Measurements from ENCODE around the gene GLDC.

GLDC gene

GRCh38 chr9:6567140-6567591, 78.4 kb downstream of the GLDC start:
- no peak for TF ChIP-seq EZH2 (optimal IDR thresholded peaks at IDR 0.05; ENCODE audit: low read depth, low read length)
- no peak overlapping the region for H3K4me2 ChIP-seq (ENCODE audit: low read depth, low read length)

DNA sequence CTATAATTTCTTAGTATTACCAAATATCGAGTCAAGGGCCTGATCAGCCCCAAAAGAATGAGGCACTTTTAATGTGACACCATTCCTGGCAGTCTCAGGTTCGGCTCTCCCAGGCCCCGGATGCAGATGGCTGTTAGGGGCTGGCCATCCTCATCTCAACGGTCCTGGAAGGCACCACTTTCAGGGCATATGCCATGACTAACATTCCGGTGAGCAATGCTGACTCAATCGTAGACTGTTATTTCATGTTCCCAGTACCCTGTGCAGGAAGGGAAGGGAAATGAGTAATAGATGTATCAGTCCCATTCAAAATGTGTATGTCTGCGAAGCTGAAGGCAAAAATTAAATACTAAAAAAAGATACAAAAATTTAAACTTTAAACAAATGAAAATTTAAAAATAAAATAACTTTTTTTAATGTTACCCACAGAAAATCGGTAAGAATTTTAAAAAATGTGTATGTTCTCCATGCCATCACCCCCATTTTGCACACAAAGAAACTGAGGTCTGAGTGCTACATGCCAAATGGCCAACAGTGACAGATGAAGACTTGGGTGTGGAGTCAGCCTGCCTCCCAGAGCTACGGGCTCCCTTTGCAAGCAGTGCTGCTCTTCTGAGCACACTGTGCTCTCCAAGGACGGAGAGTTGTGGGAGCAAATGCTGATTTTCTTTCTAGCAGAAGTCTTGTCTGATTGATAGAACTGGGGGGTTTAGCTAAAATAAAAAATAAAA, 79.0 kb downstream of the GLDC start:
- Histone ChIP-seq H3K9ac (ENCODE audit: low read length) (no peak overlapping the region), H3K9me2 (replicated peaks; ENCODE audit: insufficient read depth, low read length) (no peaks in the 10 kb centered on the region), H3K79me2 (ENCODE audit: low read length) (no peaks in the 10 kb centered on the region), H3K27ac (ENCODE audit: low read length) (no peak overlapping the region), H2AFZ (ENCODE audit: low read length) (no peak overlapping the region), H3K9me3 (replicated peaks; ENCODE audit: insufficient read depth, low read length) (no peaks in the 10 kb centered on the region), H3F3A (ENCODE audit: insufficient read depth, low read length) (no peaks in the 10 kb centered on the region), H3K4me3 (ENCODE audit: low read length) (no peak overlapping the region), H4K20me1 (ENCODE audit: insufficient read depth, low read length) (no peaks in the 10 kb centered on the region; the same call in 1 of the 2 replicates), H3K36me3 (replicated peaks; ENCODE audit: insufficient read depth, low read length) (no peaks in the 10 kb centered on the region; the same call in none of the 2 replicates), H3K4me1 (ENCODE audit: low read length) (no peaks in the 10 kb centered on the region), H3K4me2 (ENCODE audit: low read depth, low read length) (no peak overlapping the region), H3K27me3 (replicated peaks; ENCODE audit: insufficient read depth, low read length) (no peaks in the 10 kb centered on the region)
- DNase-seq = no peak
- no peak for TF ChIP-seq CTCF (IDR thresholded peaks at IDR 0.05; ENCODE audit: low read length)

More at GRCh38 chr9:6567140-6567591, 78.4 kb downstream of the GLDC start:
- Histone ChIP-seq H3K9me3 (replicated peaks; ENCODE audit: insufficient read depth, low read length) (no peaks in the 10 kb centered on the region), H3K9me2 (replicated peaks; ENCODE audit: insufficient read depth, low read length) (no peaks in the 10 kb centered on the region), H2AFZ (ENCODE audit: low read length) (no peak overlapping the region), H3K4me1 (ENCODE audit: low read length) (no peaks in the 10 kb centered on the region), H3K27me3 (replicated peaks; ENCODE audit: insufficient read depth, low read length) (no peaks in the 10 kb centered on the region), H4K20me1 (ENCODE audit: insufficient read depth, low read length) (no peaks in the 10 kb centered on the region; the same call in 1 of the 2 replicates), H3K9ac (ENCODE audit: low read length) (no peak overlapping the region), H3K4me3 (ENCODE audit: low read length) (no peak overlapping the region), H3K36me3 (replicated peaks; ENCODE audit: insufficient read depth, low read length) (no peaks in the 10 kb centered on the region; the same call in none of the 2 replicates), H3K79me2 (ENCODE audit: low read length) (no peaks in the 10 kb centered on the region), H3K27ac (ENCODE audit: low read length) (no peak overlapping the region), H3F3A (ENCODE audit: insufficient read depth, low read length) (no peaks in the 10 kb centered on the region)
- no peak for DNase-seq

DNA sequence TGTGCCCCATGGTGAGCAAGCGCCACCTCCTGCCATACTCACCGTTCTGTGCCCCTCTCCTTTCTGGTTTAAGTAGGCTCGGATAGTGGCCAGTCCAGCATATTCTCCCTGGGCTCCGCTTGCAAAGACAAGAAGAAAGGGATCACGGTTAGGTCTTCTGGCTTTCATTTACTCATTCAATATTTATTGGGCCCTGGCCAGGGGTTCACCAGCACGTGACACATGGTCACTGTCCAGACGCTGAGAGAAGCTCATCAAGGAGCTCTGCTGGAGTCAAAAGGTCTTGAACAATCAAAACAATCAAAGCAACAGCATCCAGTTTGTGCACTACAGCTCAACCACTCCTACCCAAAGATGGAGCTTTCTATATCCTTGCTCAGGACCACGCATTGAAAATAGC, 80.2 kb downstream of the GLDC start:
- no peaks in the 10 kb centered on the region; the same call in 1 of the 2 replicates for H4K20me1 ChIP-seq (ENCODE audit: insufficient read depth, low read length)
- H3K9ac ChIP-seq (ENCODE audit: low read length) = no peak overlapping the region
- H3K79me2 ChIP-seq (ENCODE audit: low read length) = no peaks in the 10 kb centered on the region
- H2AFZ ChIP-seq (ENCODE audit: low read length) = no peak overlapping the region
- H3K4me1 ChIP-seq (ENCODE audit: low read length) = no peaks in the 10 kb centered on the region
- no peak for TF ChIP-seq EZH2phosphoT487 (IDR thresholded peaks at IDR 0.05; ENCODE audit: low read length)
- no peak for TF ChIP-seq CTCF (IDR thresholded peaks at IDR 0.05; ENCODE audit: low read length)
- TF ChIP-seq EZH2 (optimal IDR thresholded peaks at IDR 0.05; ENCODE audit: low read depth, low read length) = no peak
- H3K27ac ChIP-seq (ENCODE audit: low read length) = no peak overlapping the region
- H3K9me2 ChIP-seq (replicated peaks; ENCODE audit: insufficient read depth, low read length) = no peaks in the 10 kb centered on the region
- no peaks in the 10 kb centered on the region for H3F3A ChIP-seq (ENCODE audit: insufficient read depth, low read length)
- no peak overlapping the region for H3K4me3 ChIP-seq (ENCODE audit: low read length)
- no peak for DNase-seq
- H3K27me3 ChIP-seq (replicated peaks; ENCODE audit: insufficient read depth, low read length) = no peaks in the 10 kb centered on the region
- H3K4me2 ChIP-seq (ENCODE audit: low read depth, low read length) = no peak overlapping the region
- no peaks in the 10 kb centered on the region for H3K9me3 ChIP-seq (replicated peaks; ENCODE audit: insufficient read depth, low read length)
- no peaks in the 10 kb centered on the region; the same call in none of the 2 replicates for H3K36me3 ChIP-seq (replicated peaks; ENCODE audit: insufficient read depth, low read length)

DNA sequence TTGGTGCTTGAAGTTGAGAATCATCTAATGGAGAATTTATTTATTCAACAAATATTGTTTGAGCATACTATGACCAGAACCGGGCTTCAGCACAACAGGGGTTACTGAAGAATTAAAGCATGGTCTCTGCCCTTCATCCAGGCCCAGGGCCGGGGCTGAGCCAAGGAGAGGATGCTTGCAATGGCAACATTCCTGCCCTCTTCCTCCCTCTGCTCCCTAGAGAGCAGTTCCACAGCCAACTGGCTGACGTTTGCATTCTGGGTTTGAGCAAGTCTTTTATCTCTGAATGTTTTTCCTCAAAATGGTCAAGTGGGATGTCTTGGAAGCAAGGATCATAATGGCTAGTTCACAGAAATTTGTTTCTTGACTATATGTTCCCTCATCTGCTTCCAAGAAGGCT, 80.7 kb downstream of the GLDC start:
- Histone ChIP-seq H3K4me3 (ENCODE audit: low read length) (no peak overlapping the region), H4K20me1 (ENCODE audit: insufficient read depth, low read length) (no peaks in the 10 kb centered on the region; the same call in 1 of the 2 replicates), H3K9me3 (replicated peaks; ENCODE audit: insufficient read depth, low read length) (no peaks in the 10 kb centered on the region), H3K36me3 (replicated peaks; ENCODE audit: insufficient read depth, low read length) (no peaks in the 10 kb centered on the region; the same call in none of the 2 replicates), H3K27me3 (replicated peaks; ENCODE audit: insufficient read depth, low read length) (no peaks in the 10 kb centered on the region), H3F3A (ENCODE audit: insufficient read depth, low read length) (no peaks in the 10 kb centered on the region), H3K4me1 (ENCODE audit: low read length) (no peaks in the 10 kb centered on the region), H3K9ac (ENCODE audit: low read length) (no peak overlapping the region), H2AFZ (ENCODE audit: low read length) (no peak overlapping the region), H3K4me2 (ENCODE audit: low read depth, low read length) (no peak overlapping the region), H3K79me2 (ENCODE audit: low read length) (no peaks in the 10 kb centered on the region), H3K9me2 (replicated peaks; ENCODE audit: insufficient read depth, low read length) (no peaks in the 10 kb centered on the region), H3K27ac (ENCODE audit: low read length) (no peak overlapping the region)
- no peak for DNase-seq
- TF ChIP-seq EZH2 (optimal IDR thresholded peaks at IDR 0.05; ENCODE audit: low read depth, low read length) (no peak), CTCF (IDR thresholded peaks at IDR 0.05; ENCODE audit: low read length) (no peak), EZH2phosphoT487 (IDR thresholded peaks at IDR 0.05; ENCODE audit: low read length) (no peak)

All from MM.1S (cell line).